K562 (cell line): Measurements from ENCODE around the gene CYP51A1. TPM values are rescaled to one million over a fixed set of nuclear protein-coding genes. Genes with fewer than 3 reads are reported as not detected.

Source experiments
- CEBPG ChIP-seq, 3 experiments: fragments of 200-800 bp in 1 of 3; sonication (Bioruptor generic) in 1 of 3; sonication (generic) in 1 of 3; formaldehyde crosslinking in 1 of 3; IDR thresholded peaks in 2 of 3; conservative IDR thresholded peaks in 1 of 3; 2 replicates each; pipeline versions ENCODE4 v1.6.1 to v1.8.0; 2016 to 2022; ENCODE audit warnings: missing compliant biosample characterization in 2 of 3, missing genetic modification characterization in 2 of 3, mild to moderate bottlenecking in 1 of 3, missing genetic modification reagents in 1 of 3
- COPS2 ChIP-seq: fragments of 450-650 bp; conservative IDR thresholded peaks from 2 replicates; pipeline ENCODE4 v1.6.1; 2016; ENCODE audit warnings: mild to moderate bottlenecking, moderate library complexity
- DACH1 ChIP-seq: fragments of 450-650 bp; IDR thresholded peaks from 2 replicates; pipeline ENCODE4 v1.6.1; 2018; ENCODE audit not compliant: partially characterized antibody
- DMBX1 ChIP-seq: fragments of 250-450 bp; sonication (Bioruptor Pico); IDR thresholded peaks from 2 replicates; pipeline ENCODE4 v1.8.0; 2022; ENCODE audit warnings: inconsistent platforms, mild to moderate bottlenecking, moderate library complexity, borderline replicate concordance
- HNRNPL ChIP-seq: fragments of 200-400 bp; formaldehyde crosslinking; IDR thresholded peaks from 2 replicates; pipeline ENCODE4 v1.6.1; 2017; ENCODE audit warnings: low read depth, mild to moderate bottlenecking, low read length
- MYNN ChIP-seq, 2 experiments: sonication (generic); formaldehyde crosslinking in 1 of 2; IDR thresholded peaks; 2 replicates each; pipeline versions ENCODE4 v1.5.0 to v1.6.1; 2016 to 2020; ENCODE audit warnings: antibody characterized with exemption in 1 of 2, missing genetic modification reagents in 1 of 2
- SRSF9 ChIP-seq: fragments of 200-400 bp; formaldehyde crosslinking; IDR thresholded peaks from 2 replicates; pipeline ENCODE4 v1.6.1; 2017; ENCODE audit warnings: low read depth, low read length, borderline replicate concordance
- ZNF146 ChIP-seq: IDR thresholded peaks from one replicate; pipeline ENCODE4 v1.6.1; 2018; ENCODE audit warnings: missing compliant biosample characterization; ENCODE audit not compliant: unreplicated experiment
- ZNF263 ChIP-seq: sonication (generic); formaldehyde crosslinking; IDR thresholded peaks from 2 replicates; pipeline ENCODE4 v1.8.0; 2022; ENCODE audit warnings: mild to moderate bottlenecking, missing genetic modification reagents, borderline replicate concordance
- ZNF778 ChIP-seq: fragments of 450-650 bp; formaldehyde crosslinking; IDR thresholded peaks from 2 replicates; pipeline ENCODE4 v1.4.0; 2020; ENCODE audit warnings: mild to moderate bottlenecking, moderate library complexity
- polyA plus RNA-seq, 8 experiments: library from polyadenylated mRNA; depleted of rRNA in 4 of 8; stranded (reverse) in 5 of 8; unstranded in 3 of 8; fragments of >200 nt; fragmentation: Nextera tagmentation in 2 of 8; fragmentation: Illumina TruSeq in 1 of 8; extraction: Ambion mirVana in 2 of 8; extraction: Trizol in 1 of 8; gene quantifications; 2 replicates each; pipeline versions ENCODE4 v1.2.1 to v1.2.3, GENCODE V29; 2011 to 2014; ENCODE audit warnings: inconsistent platforms in 1 of 8, missing spikeins in 1 of 8
- total RNA-seq, 7 experiments: library from RNA; depleted of rRNA in 6 of 7; stranded (reverse); fragments of >200 nt in 6 of 7; fragmentation: Illumina TruSeq in 2 of 7; extraction: Trizol in 2 of 7; gene quantifications; 2 replicates each; pipeline versions ENCODE4 v1.2.1 to v1.2.3, GENCODE V29; 2011 to 2021; ENCODE audit warnings: low replicate concordance in 1 of 7
- TF ChIP-seq, protein P1 (sequence below): fragments of 450-650 bp; IDR thresholded peaks from 2 replicates; pipeline ENCODE4 v1.6.1; 2016
- TF ChIP-seq, protein P2 (sequence below): sonication (generic); formaldehyde crosslinking; IDR thresholded peaks from 2 replicates; pipeline ENCODE4 v1.4.0; 2020; ENCODE audit warnings: mild to moderate bottlenecking, missing genetic modification reagents
- TF ChIP-seq, protein P3 (sequence below), 2 experiments: fragments of 450-650 bp; IDR thresholded peaks; 2 replicates each; pipeline ENCODE4 v1.6.1; 2018; ENCODE audit warnings: mild to moderate bottlenecking in 2 of 2, low read depth in 1 of 2; ENCODE audit not compliant: partially characterized antibody in 2 of 2
- TF ChIP-seq, protein P4 (sequence below): fragments of 200-800 bp; sonication (Bioruptor generic); IDR thresholded peaks from 2 replicates; pipeline ENCODE4 v1.6.1; 2017; ENCODE audit warnings: missing genetic modification characterization, missing compliant biosample characterization
- TF ChIP-seq, protein P5 (sequence below): fragments of 450-650 bp; formaldehyde crosslinking; IDR thresholded peaks from 2 replicates; pipeline ENCODE4 v1.4.0; 2020; ENCODE audit warnings: mild to moderate bottlenecking, moderate library complexity

The CYP51A1 gene
- total and polyA plus RNA-seq, 9 of the 15 experiments (the other 6 are each of a cell fraction or from before 2014, with no cell fraction given), result 35.4 to 151 (median 80.3) TPM

DNA sequence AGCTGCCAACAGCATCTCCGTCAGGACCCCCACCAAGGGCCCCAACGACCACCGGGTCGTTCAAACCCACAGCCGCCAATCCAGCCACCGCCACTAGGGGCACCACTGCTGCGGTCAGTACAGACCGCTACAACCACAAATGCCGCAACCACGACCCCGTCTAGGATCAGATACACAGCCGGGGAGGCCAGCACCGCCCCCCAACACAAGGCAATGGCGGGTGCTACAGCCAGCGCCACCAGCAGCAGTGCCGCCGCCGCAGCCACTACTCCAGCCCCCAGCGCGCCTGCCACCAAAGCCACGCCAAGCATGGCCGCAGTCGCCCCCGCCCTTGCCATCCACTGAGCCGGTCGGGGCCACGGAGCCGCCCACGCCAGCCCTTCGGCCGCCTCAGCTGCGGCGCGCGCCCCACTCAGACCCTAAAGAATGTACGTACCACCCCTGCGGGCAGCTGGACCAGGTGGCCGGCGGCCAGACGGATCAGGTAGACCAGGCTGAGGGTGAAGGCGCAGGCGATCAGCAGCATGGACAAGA lies 473 bp downstream of the CYP51A1 start (continued):
- TF ChIP-seq, protein P1, sequence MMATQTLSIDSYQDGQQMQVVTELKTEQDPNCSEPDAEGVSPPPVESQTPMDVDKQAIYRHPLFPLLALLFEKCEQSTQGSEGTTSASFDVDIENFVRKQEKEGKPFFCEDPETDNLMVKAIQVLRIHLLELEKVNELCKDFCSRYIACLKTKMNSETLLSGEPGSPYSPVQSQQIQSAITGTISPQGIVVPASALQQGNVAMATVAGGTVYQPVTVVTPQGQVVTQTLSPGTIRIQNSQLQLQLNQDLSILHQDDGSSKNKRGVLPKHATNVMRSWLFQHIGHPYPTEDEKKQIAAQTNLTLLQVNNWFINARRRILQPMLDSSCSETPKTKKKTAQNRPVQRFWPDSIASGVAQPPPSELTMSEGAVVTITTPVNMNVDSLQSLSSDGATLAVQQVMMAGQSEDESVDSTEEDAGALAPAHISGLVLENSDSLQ, result no peak
- TF ChIP-seq MYNN (IDR thresholded peaks at IDR 0.05) (0 out of 2 replicates have a peak, but pooled peaks have one; percentile 70), MYNN (CRISPR knock-in tag; IDR thresholded peaks at IDR 0.05) (no peak), ZNF146 (CRISPR knock-in tag) (peak; percentile 27), SRSF9 (no peak), DMBX1 (peak; percentile 37; the same call in 1 of the 2 replicates), DACH1 (no peak), COPS2 (no peak), ZNF778 (CRISPR knock-in tag) (no peak), HNRNPL (peak; percentile 89), ZNF263 (0 out of 2 replicates have a peak, but pooled peaks have one; percentile 25), CEBPG (CRISPR knock-in tag; IDR thresholded peaks at IDR 0.05) (no peak), CEBPG (tag; conservative IDR thresholded peaks at IDR 0.05 in 1 of 2, IDR thresholded peaks at IDR 0.05 in 1 of 2) (no peak)
- TF ChIP-seq, protein P2, sequence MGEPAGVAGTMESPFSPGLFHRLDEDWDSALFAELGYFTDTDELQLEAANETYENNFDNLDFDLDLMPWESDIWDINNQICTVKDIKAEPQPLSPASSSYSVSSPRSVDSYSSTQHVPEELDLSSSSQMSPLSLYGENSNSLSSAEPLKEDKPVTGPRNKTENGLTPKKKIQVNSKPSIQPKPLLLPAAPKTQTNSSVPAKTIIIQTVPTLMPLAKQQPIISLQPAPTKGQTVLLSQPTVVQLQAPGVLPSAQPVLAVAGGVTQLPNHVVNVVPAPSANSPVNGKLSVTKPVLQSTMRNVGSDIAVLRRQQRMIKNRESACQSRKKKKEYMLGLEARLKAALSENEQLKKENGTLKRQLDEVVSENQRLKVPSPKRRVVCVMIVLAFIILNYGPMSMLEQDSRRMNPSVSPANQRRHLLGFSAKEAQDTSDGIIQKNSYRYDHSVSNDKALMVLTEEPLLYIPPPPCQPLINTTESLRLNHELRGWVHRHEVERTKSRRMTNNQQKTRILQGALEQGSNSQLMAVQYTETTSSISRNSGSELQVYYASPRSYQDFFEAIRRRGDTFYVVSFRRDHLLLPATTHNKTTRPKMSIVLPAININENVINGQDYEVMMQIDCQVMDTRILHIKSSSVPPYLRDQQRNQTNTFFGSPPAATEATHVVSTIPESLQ (CRISPR knock-in tag), result no peak
- TF ChIP-seq, protein P3, sequence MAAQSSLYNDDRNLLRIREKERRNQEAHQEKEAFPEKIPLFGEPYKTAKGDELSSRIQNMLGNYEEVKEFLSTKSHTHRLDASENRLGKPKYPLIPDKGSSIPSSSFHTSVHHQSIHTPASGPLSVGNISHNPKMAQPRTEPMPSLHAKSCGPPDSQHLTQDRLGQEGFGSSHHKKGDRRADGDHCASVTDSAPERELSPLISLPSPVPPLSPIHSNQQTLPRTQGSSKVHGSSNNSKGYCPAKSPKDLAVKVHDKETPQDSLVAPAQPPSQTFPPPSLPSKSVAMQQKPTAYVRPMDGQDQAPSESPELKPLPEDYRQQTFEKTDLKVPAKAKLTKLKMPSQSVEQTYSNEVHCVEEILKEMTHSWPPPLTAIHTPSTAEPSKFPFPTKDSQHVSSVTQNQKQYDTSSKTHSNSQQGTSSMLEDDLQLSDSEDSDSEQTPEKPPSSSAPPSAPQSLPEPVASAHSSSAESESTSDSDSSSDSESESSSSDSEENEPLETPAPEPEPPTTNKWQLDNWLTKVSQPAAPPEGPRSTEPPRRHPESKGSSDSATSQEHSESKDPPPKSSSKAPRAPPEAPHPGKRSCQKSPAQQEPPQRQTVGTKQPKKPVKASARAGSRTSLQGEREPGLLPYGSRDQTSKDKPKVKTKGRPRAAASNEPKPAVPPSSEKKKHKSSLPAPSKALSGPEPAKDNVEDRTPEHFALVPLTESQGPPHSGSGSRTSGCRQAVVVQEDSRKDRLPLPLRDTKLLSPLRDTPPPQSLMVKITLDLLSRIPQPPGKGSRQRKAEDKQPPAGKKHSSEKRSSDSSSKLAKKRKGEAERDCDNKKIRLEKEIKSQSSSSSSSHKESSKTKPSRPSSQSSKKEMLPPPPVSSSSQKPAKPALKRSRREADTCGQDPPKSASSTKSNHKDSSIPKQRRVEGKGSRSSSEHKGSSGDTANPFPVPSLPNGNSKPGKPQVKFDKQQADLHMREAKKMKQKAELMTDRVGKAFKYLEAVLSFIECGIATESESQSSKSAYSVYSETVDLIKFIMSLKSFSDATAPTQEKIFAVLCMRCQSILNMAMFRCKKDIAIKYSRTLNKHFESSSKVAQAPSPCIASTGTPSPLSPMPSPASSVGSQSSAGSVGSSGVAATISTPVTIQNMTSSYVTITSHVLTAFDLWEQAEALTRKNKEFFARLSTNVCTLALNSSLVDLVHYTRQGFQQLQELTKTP (IDR thresholded peaks at IDR 0.05; ENCODE audit: low read depth in 1 of 2, partially characterized antibody in 2 of 2), result no peak
- TF ChIP-seq, protein P4, sequence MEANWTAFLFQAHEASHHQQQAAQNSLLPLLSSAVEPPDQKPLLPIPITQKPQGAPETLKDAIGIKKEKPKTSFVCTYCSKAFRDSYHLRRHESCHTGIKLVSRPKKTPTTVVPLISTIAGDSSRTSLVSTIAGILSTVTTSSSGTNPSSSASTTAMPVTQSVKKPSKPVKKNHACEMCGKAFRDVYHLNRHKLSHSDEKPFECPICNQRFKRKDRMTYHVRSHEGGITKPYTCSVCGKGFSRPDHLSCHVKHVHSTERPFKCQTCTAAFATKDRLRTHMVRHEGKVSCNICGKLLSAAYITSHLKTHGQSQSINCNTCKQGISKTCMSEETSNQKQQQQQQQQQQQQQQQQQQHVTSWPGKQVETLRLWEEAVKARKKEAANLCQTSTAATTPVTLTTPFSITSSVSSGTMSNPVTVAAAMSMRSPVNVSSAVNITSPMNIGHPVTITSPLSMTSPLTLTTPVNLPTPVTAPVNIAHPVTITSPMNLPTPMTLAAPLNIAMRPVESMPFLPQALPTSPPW (CRISPR knock-in tag), result peak; percentile 50
- TF ChIP-seq, protein P5, sequence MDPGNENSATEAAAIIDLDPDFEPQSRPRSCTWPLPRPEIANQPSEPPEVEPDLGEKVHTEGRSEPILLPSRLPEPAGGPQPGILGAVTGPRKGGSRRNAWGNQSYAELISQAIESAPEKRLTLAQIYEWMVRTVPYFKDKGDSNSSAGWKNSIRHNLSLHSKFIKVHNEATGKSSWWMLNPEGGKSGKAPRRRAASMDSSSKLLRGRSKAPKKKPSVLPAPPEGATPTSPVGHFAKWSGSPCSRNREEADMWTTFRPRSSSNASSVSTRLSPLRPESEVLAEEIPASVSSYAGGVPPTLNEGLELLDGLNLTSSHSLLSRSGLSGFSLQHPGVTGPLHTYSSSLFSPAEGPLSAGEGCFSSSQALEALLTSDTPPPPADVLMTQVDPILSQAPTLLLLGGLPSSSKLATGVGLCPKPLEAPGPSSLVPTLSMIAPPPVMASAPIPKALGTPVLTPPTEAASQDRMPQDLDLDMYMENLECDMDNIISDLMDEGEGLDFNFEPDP, result 0 out of 2 replicates have a peak, but pooled peaks have one; percentile 30
